GM18508 (cell line): ENCODE measurements around the gene CTNNBIP1.

Experiments
- ATAC-seq: cut with Tn5 transposase; IDR thresholded peaks from one replicate; pipeline ENCODE4 v1.9.1; 2021; ENCODE audit warnings: moderate number of reproducible peaks; ENCODE audit not compliant: insufficient read depth, unreplicated experiment

Gene CTNNBIP1

GRCh38 chr1:9860887-9861286, 49.2 kb downstream of the CTNNBIP1 start:
- ATAC-seq = no peak

GRCh38 chr1:9859281-9860014, 50.6 kb downstream of the CTNNBIP1 start:
- ATAC-seq = no peak

GRCh38 chr1:9858293-9859035, 51.6 kb downstream of the CTNNBIP1 start:
- no peak for ATAC-seq

- no peak for ATAC-seq
Measured at GRCh38 chr1:9855186-9855585, 54.9 kb downstream of the CTNNBIP1 start.

GRCh38 chr1:9853249-9853595, 56.8 kb downstream of the CTNNBIP1 start:
- no peak for ATAC-seq

- no peak for ATAC-seq
Measured at GRCh38 chr1:9852410-9853248, 57.4 kb downstream of the CTNNBIP1 start.

GRCh38 chr1:9852004-9852403, 58.1 kb downstream of the CTNNBIP1 start:
- ATAC-seq = no peak

- no peak for ATAC-seq
Measured at GRCh38 chr1:9850442-9851162, 59.5 kb downstream of the CTNNBIP1 start.

- ATAC-seq = no peak
Measured at GRCh38 chr1:9849691-9850441, 60.2 kb downstream of the CTNNBIP1 start.

GRCh38 chr1:9848022-9848421, 62.0 kb downstream of the CTNNBIP1 start:
- ATAC-seq = no peak

GRCh38 chr1:9847269-9847668, 62.8 kb downstream of the CTNNBIP1 start:
- no peak for ATAC-seq

- ATAC-seq = no peak
Measured at GRCh38 chr1:9846611-9847171, 63.4 kb downstream of the CTNNBIP1 start.

GRCh38 chr1:9845914-9846313, 64.2 kb downstream of the CTNNBIP1 start:
- ATAC-seq = no peak

GRCh38 chr1:9844756-9845155, 65.3 kb downstream of the CTNNBIP1 start:
- no peak for ATAC-seq

- no peak for ATAC-seq
Measured at GRCh38 chr1:9844106-9844505, 66.0 kb downstream of the CTNNBIP1 start.

GRCh38 chr1:9843576-9843945, 66.5 kb downstream of the CTNNBIP1 start:
- ATAC-seq = no peak

GRCh38 chr1:9842781-9843575, 67.1 kb downstream of the CTNNBIP1 start:
- ATAC-seq = no peak

GRCh38 chr1:9842073-9842711, 67.9 kb downstream of the CTNNBIP1 start:
- ATAC-seq = no peak
